ENCODE results near the gene CEACAM8. TPM values are rescaled to one million over a fixed set of nuclear protein-coding genes. Genes with fewer than 3 reads are reported as not detected.
"Not testable (repeated sequence)": the region's sequence is repeated elsewhere in the genome, so short reads cannot be mapped to it uniquely, and the experiment has no call there.

Gene CEACAM8
- total and polyA plus RNA-seq, 4 donors: 0.06 to 1.2 (median 0.53) TPM

DNA sequence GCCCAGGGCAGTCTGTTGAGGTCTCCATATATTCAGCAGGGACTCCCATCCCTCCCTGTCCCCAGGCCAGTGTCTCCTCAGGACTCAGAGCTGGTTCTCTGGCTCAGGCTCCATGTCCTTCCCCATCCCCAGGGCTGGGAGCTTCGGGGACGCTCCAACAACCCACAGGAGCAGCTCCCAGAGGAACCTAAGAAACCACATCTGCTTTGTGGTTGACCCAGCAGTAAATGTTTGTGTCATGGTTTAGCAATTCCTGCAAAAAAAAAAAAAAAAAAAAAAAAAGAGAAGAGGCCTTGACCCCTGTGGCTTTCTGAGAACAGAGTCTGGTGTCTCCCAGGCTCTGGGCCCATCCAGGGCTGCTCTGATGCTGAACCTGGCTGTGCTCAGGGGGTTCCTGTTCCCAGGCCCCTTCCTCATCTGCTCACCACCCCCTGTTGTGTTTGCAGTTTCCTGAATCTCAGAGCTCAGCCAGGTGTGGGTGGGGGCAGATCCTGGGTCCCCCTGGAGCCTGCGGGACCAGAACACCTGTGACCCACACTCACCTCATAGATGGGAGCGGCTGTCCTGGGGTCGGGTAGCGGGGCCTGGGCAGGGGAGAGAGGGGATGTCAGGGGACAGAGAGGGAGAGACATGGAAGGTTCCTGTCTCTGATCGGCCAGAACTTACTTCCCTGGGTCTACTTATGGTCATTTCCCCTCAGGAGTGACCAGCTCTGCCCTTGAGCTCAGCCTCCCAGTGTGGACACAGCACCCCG lies 41.3 kb downstream of the CEACAM8 start:
- ATAC-seq (ENCODE audit: insufficient read depth, low FRiP score): no peak
- peaks cover 0 to 5% (median 0%) of the 10 kb centered on the region in 4 donors for H3K9me3 ChIP-seq (ENCODE audit: control insufficient read depth in 4 of 4, insufficient read depth in 3 of 4, low read length in 3 of 4)
- H3K27me3 ChIP-seq (ENCODE audit: control insufficient read depth in 3 of 3, insufficient read depth in 3 of 3, low read length in 2 of 3): no peaks in the 10 kb centered on the region
- H3K36me3 ChIP-seq (ENCODE audit: control insufficient read depth in 4 of 4, insufficient read depth in 4 of 4, low read length in 4 of 4): no peaks in the 10 kb centered on the region
- H3K4me1 ChIP-seq (ENCODE audit: control insufficient read depth in 5 of 5, insufficient read depth in 5 of 5, low read length in 5 of 5): no peaks in the 10 kb centered on the region
- no peak overlapping the region for H3K9ac ChIP-seq (ENCODE audit: insufficient read depth in 1 of 2, low read length in 2 of 2)
- no peak overlapping the region for H3K4me3 ChIP-seq
- no peak overlapping the region for H3K27ac ChIP-seq (ENCODE audit: low read depth in 1 of 2, low read length in 1 of 2)
- WGBS, 2 donors: 55 to 70% methylated on average over 8 of the region's 8 CpGs
- TF ChIP-seq, protein P1, sequence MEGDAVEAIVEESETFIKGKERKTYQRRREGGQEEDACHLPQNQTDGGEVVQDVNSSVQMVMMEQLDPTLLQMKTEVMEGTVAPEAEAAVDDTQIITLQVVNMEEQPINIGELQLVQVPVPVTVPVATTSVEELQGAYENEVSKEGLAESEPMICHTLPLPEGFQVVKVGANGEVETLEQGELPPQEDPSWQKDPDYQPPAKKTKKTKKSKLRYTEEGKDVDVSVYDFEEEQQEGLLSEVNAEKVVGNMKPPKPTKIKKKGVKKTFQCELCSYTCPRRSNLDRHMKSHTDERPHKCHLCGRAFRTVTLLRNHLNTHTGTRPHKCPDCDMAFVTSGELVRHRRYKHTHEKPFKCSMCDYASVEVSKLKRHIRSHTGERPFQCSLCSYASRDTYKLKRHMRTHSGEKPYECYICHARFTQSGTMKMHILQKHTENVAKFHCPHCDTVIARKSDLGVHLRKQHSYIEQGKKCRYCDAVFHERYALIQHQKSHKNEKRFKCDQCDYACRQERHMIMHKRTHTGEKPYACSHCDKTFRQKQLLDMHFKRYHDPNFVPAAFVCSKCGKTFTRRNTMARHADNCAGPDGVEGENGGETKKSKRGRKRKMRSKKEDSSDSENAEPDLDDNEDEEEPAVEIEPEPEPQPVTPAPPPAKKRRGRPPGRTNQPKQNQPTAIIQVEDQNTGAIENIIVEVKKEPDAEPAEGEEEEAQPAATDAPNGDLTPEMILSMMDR (IDR thresholded peaks at IDR 0.05; ENCODE audit: control extremely low read depth, extremely low read depth): no peak
- no peak for DNase-seq

DNA sequence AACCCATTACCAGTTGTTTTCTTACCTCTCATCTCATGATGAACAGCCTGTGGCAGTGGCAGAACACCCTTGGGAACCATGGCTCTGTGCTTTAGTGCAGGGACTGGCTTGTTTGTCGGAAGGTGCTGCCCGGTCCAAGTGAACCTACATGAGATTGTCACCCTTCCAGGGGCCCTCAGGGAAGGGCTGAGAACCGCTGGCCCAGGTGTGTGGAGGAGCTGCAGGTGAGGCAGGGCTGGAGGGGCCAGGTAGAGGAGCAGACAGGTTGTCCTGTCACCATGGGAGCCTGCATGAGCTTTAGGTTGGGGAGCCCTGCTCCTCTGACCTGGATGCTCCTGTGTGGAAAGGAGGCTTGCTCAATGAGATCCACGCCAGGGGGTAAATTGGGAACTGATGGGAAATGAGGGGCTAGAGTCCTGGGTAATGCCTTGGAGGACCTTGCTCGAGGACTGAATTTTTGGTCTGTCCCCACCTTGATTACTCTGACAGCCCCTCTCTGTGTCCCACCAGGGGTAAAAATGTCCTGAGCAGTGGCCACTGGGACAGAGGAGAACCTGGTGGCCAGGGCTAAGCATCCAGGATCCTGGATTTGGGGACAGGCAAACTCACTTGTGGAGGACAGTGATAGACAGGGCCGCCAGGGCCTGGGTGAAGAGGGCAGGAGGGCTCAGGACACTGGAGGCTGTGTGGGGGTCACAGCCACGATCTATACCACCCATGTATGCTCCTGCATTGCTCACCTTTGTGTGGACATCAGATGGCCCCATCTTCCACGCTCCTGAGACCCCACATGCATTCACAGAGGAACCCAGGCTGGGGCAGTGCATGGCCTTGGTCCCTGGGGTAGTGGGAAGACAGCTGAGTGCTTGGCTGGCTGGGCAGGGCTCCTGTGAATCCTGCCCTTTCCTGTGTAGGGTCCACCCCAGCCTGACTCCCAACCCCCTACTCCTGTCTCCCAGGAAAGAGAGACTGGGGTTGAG lies 42.3 kb downstream of the CEACAM8 start:
- no peak overlapping the region for H3K27ac ChIP-seq (ENCODE audit: low read depth in 1 of 2, low read length in 1 of 2)
- no peaks in the 10 kb centered on the region for H3K27me3 ChIP-seq (ENCODE audit: control insufficient read depth in 3 of 3, insufficient read depth in 3 of 3, low read length in 2 of 3)
- H3K36me3 ChIP-seq (ENCODE audit: control insufficient read depth in 4 of 4, insufficient read depth in 4 of 4, low read length in 4 of 4): no peaks in the 10 kb centered on the region
- peaks cover 0 to 9% (median 0%) of the 10 kb centered on the region in 4 donors for H3K9me3 ChIP-seq (ENCODE audit: control insufficient read depth in 4 of 4, insufficient read depth in 3 of 4, low read length in 3 of 4)
- 83 to 89% methylated on average over 8 of the region's 8 CpGs for WGBS, 2 donors
- no peak overlapping the region for H3K4me3 ChIP-seq
- no peak overlapping the region for H3K9ac ChIP-seq (ENCODE audit: insufficient read depth in 1 of 2, low read length in 2 of 2)
- no peak for ATAC-seq (ENCODE audit: insufficient read depth, low FRiP score)
- TF ChIP-seq, protein P1 (IDR thresholded peaks at IDR 0.05; ENCODE audit: control extremely low read depth, extremely low read depth): no peak
- H3K4me1 ChIP-seq (ENCODE audit: control insufficient read depth in 5 of 5, insufficient read depth in 5 of 5, low read length in 5 of 5): no peaks in the 10 kb centered on the region
- DNase-seq: no peak

DNA sequence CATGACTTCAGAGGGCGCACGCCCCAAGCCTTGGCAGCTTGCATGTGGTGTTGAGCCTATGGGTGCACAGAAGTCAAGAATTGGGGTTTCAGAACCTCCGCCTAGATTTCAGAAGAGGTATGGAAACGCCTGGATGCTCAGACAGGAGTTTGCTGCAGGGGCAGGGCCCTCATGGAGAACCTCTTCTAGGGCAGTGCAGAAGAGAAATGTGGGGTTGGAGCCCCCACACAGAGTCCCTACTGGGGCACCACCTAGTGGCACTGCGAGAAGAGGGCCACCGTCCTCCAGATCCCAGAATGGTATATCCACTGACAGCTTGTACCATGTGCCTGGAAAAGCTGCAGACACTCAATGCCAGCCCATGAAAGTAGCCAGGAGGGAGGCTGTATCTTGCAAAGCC lies 44.2 kb downstream of the CEACAM8 start:
- H3K27ac ChIP-seq (ENCODE audit: low read depth in 1 of 2, low read length in 1 of 2); H3K9ac ChIP-seq (ENCODE audit: insufficient read depth in 1 of 2, low read length in 2 of 2); H3K4me1 ChIP-seq (ENCODE audit: control insufficient read depth in 5 of 5, insufficient read depth in 5 of 5, low read length in 5 of 5); H3K27me3 ChIP-seq (ENCODE audit: control insufficient read depth in 3 of 3, insufficient read depth in 3 of 3, low read length in 2 of 3); H3K36me3 ChIP-seq (ENCODE audit: control insufficient read depth in 4 of 4, insufficient read depth in 4 of 4, low read length in 4 of 4); H3K9me3 ChIP-seq (ENCODE audit: control insufficient read depth in 4 of 4, insufficient read depth in 3 of 4, low read length in 3 of 4); H3K4me3 ChIP-seq; ATAC-seq (ENCODE audit: insufficient read depth, low FRiP score); DNase-seq: not testable (repeated sequence)
- WGBS, 2 donors: 93 to 97% methylated on average over 6 of the region's 6 CpGs

DNA sequence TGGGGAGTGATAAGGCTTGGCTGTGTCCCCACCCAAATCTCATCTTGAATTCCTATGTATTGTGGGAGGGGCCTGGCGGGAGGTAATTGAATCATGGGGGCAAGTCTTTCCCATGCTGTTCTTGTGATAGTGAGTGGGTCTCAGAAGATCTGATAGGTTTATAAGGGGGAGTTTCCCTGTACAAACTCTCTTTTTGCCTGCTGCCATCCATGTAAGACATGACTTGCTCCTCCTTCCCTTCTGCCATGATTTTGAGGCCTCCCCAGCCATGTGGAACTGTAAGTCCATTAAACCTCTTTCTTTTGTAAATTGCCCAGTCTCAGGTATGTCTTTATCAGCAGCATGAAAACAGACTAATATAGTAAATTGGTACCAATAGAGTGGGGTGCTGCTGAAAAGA lies 45.7 kb downstream of the CEACAM8 start:
- H3K27ac ChIP-seq (ENCODE audit: low read depth in 1 of 2, low read length in 1 of 2): not testable (repeated sequence)

More for the DNA sequence above, 45.7 kb downstream of the CEACAM8 start:
- H3K27me3 ChIP-seq (ENCODE audit: control insufficient read depth in 3 of 3, insufficient read depth in 3 of 3, low read length in 2 of 3); H3K4me1 ChIP-seq (ENCODE audit: control insufficient read depth in 5 of 5, insufficient read depth in 5 of 5, low read length in 5 of 5); H3K4me3 ChIP-seq; H3K36me3 ChIP-seq (ENCODE audit: control insufficient read depth in 4 of 4, insufficient read depth in 4 of 4, low read length in 4 of 4); DNase-seq; ATAC-seq (ENCODE audit: insufficient read depth, low FRiP score); H3K9me3 ChIP-seq (ENCODE audit: control insufficient read depth in 4 of 4, insufficient read depth in 3 of 4, low read length in 3 of 4); H3K9ac ChIP-seq (ENCODE audit: insufficient read depth in 1 of 2, low read length in 2 of 2): not testable (repeated sequence)
- 50 to 90% methylated on average over 1 of the region's 1 CpG for WGBS, 2 donors
